ENCODE results near the gene TSGA10IP.

TSGA10IP gene

DNA sequence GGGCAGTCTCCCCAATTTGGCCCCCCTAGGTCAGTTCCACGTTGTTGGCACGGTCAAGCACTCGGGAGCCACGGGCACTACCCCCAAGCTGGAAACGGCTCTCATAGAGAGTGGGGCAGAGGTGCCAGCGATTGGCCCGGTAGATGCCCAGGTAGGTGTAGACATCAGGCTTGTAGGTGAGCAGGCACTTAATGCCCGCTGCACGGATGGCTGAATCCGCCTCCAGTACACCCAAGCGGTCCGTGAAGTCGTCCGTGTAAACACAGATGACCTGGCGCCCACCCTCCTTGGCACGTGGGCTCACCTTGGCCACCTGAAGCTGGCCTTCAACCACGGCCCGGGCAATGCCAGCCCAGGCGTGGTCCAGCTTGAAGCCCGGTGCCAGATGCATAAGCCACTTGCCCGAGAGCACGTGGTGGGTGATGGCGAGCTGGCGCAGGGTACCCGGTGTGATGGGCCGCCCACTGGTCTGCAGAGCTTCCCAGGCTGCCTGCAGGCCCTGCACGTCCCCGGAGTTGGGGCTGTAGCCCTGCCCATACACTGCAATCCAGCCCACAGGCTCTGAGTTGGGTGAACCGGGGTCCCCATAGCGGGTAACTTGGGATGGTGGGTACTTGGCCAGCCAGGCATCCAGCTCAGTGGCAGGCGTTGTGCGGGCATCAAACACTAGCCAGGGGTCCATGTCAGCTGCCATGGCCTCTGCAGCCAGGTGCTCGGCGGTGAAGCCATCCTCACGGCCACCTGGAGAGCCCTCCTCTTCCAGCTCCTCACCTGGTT is 27.7 kb upstream of the TSGA10IP start:
- peak overlapping the region; percentile 95 for H3K4me3 ChIP-seq (ENCODE audit: low read depth, low read length)
- DNase-seq (ENCODE audit: low read depth): no peak
- TF ChIP-seq, protein P1, sequence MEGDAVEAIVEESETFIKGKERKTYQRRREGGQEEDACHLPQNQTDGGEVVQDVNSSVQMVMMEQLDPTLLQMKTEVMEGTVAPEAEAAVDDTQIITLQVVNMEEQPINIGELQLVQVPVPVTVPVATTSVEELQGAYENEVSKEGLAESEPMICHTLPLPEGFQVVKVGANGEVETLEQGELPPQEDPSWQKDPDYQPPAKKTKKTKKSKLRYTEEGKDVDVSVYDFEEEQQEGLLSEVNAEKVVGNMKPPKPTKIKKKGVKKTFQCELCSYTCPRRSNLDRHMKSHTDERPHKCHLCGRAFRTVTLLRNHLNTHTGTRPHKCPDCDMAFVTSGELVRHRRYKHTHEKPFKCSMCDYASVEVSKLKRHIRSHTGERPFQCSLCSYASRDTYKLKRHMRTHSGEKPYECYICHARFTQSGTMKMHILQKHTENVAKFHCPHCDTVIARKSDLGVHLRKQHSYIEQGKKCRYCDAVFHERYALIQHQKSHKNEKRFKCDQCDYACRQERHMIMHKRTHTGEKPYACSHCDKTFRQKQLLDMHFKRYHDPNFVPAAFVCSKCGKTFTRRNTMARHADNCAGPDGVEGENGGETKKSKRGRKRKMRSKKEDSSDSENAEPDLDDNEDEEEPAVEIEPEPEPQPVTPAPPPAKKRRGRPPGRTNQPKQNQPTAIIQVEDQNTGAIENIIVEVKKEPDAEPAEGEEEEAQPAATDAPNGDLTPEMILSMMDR (IDR thresholded peaks at IDR 0.05; ENCODE audit: low read depth, low read length, missing control alignments): no peak

DNA sequence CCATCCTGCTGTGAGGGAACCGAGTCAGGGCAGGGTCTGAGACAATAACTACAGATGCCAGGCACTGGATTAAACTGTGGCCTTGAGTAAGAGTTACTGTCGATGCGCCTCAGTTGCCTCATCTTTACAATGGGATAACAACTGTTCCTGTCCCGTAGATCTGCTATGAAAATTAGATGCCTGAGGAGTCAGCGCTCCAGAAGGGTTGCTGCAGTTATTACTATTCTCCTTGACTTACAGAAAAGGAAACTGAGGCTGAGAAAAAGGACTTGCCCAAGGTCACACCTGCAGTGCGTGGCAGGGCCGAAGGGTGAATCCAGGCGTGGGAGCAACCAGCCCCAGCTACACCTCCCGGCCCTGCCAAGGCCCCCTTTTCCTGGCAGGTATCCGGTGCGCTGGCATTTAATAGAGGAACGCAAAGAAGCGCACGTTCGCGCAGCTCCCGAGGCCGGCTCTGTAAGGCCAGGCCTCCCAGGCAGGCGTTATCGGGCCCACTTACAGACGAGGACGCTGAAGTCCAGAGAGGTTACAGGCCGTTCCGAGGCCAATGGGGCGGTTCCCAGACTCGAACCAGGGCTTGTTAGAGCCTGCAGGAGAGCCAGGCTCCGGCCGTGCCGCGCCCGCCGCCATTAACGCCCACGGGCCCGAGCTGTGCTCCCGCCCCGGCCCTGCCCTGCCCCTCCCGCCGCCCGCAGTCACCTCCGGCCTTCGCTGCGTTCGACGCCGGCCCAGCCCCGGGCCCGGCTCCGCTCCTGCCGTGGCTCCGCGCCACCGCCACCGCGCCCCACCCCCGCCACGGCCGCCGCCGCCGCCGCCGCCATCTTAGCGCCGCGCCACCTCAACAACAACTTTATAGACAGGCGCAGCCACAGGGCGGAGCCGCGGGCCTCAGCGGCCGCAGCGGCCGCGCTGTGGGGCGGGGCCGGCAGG is 26.8 kb upstream of the TSGA10IP start, which contains the start of gene C11orf68:
C11orf68 (minus strand) TSS at position 852 of the 930 bp plus-strand sequence; CDS start at position 821, 31 bp downstream.
- peak within 1 kb of the TSS; percentile 95 for H3K4me3 ChIP-seq (ENCODE audit: low read depth, low read length)
- DNase-seq (ENCODE audit: low read depth): no peak
- TF ChIP-seq, protein P1 (IDR thresholded peaks at IDR 0.05; ENCODE audit: low read depth, low read length, missing control alignments): no peak

DNA sequence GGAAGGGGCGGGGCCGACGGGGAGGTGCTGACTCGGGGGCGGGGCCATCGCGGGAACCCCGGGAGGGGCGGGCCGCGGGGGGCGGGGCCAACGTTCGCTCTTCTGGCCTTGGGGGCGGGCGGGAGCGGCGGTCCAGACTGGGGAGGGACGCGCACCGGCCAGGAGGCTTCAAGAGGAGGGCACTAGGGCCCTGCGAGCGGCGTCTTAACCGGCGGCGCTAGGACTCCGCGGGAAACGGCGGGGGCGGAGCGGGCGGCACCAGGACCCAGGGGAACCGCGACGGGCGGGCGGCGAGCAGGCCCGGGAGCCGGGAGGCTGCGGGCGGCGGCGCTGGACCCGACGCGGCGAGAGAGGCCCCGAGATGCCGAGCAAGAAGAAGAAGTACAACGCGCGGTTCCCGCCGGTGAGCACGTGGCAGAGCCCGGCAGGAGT is 26.1 kb upstream of the TSGA10IP start, which contains the start of gene DRAP1:
DRAP1 (plus strand) TSS at position 286 of the 432 bp plus-strand sequence; CDS start at position 362, 76 bp downstream.
- DNase-seq (ENCODE audit: low read depth): peak; percentile 88
- peak within 1 kb of the TSS; percentile 95 for H3K4me3 ChIP-seq (ENCODE audit: low read depth, low read length)
- TF ChIP-seq, protein P1 (IDR thresholded peaks at IDR 0.05; ENCODE audit: low read depth, low read length, missing control alignments): no peak

DNA sequence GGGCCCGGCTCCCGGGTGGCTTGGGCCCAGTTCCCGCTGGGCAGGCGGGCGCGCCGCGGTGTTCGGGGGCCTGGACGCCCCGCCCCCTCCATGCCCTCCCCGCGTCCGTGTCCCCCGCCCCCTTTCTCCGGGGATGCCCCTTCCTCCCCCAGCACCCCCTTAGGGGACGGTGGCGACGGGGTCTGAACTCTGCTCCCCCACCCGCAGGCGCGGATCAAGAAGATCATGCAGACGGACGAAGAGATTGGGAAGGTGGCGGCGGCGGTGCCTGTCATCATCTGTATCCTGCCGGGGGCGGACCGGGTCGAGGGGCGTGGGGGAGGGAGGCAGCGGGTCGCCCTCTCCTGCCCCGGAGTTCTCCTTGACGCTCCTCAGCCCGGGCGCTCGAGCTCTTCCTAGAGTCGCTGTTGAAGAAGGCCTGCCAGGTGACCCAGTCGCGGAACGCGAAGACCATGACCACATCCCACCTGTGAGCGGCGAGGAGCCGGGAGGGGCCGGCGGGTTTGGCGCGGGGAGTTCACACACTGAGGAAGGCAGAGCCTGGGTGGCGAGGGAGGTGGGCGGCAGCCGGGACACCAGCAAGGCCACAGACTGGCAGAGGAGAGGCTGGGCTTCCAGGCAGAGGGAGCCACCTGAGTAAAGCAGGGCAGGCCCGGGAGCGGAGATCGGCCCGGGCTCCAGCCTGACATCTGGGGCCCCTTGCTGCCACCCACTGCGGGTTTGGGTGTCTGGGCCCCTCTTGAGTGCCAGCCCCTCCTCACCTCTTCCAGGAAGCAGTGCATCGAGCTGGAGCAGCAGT is 25.5 kb upstream of the TSGA10IP start:
- TF ChIP-seq, protein P1 (IDR thresholded peaks at IDR 0.05; ENCODE audit: low read depth, low read length, missing control alignments): no peak
- DNase-seq (ENCODE audit: low read depth): no peak
- H3K4me3 ChIP-seq (ENCODE audit: low read depth, low read length): peak overlapping the region; percentile 71

DNA sequence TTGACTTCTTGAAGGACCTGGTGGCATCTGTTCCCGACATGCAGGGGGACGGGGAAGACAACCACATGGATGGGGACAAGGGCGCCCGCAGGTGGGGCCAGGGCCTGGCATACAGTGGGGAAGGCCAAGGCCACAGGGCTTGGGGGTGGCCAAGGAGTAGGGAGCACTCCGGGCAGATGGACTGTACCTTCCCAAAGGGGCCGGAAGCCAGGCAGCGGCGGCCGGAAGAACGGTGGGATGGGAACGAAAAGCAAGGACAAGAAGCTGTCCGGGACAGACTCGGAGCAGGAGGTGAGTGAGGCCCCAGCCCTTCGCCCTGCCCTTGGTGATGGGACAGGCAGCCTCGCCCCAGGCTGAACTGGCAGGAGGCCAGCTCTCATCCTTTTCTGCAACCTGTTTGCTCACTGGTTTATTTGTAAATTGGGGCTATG is 24.9 kb upstream of the TSGA10IP start:
- H3K4me3 ChIP-seq (ENCODE audit: low read depth, low read length): peak overlapping the region; percentile 71
- DNase-seq (ENCODE audit: low read depth): no peak
- TF ChIP-seq, protein P1 (IDR thresholded peaks at IDR 0.05; ENCODE audit: low read depth, low read length, missing control alignments): no peak

DNA sequence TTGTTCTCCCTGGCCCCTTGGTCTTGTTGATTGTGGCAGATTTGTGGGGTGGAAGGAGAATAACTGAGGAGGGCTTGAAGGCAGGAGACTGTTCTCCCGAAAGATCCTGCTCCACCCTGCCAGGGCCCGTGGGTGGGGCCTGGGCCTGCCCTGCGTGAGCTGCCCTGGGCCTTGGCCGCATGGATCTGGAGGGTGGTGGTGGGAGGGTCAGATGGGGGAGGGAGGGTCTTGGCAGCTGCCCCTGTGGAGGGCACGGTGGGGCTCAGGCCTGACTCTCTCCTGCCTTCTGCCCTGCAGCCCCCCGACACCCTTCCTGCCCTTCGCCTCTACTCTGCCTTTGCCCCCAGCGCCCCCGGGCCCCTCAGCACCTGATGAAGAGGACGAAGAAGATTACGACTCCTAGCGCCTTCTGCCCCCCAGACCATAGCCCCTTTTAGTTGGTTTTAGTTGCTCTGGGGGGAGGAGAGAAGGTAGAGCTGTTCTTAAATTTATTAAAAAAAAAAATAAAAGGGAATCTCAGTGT is 24.2 kb upstream of the TSGA10IP start:
- no peak overlapping the region for H3K4me3 ChIP-seq (ENCODE audit: low read depth, low read length)
- DNase-seq (ENCODE audit: low read depth): no peak
- TF ChIP-seq, protein P1 (IDR thresholded peaks at IDR 0.05; ENCODE audit: low read depth, low read length, missing control alignments): no peak
